ENCODE results near the gene CACNG4.
A peak's percentile ranks its signal among the peaks of the same experiment; 100 is the strongest.

Gene CACNG4

GRCh38 chr17:66975614-66976378 lies 11.3 kb downstream of the CACNG4 start:
- in situ Hi-C loops (cut with HindIII; ENCODE audit: low pct_ligation_motif_present, low pct_unique_long_range_greater_than_20kb, low sequenced_read_pairs), result no loop called here
- peak; percentile 48 for DNase-seq

GRCh38 chr17:66976379-66976663 lies 11.8 kb downstream of the CACNG4 start:
- in situ Hi-C loops (cut with HindIII; ENCODE audit: low pct_ligation_motif_present, low pct_unique_long_range_greater_than_20kb, low sequenced_read_pairs), result no loop called here
- DNase-seq, result no peak

- in situ Hi-C loops (cut with HindIII; ENCODE audit: low pct_ligation_motif_present, low pct_unique_long_range_greater_than_20kb, low sequenced_read_pairs), result no loop called here
- DNase-seq, result peak; percentile 22
These were observed 12.3 kb downstream of the CACNG4 start for GRCh38 chr17:66976781-66977201.

GRCh38 chr17:66978514-66979061 lies 14.1 kb downstream of the CACNG4 start:
- no peak for DNase-seq
- in situ Hi-C loops (cut with HindIII; ENCODE audit: low pct_ligation_motif_present, low pct_unique_long_range_greater_than_20kb, low sequenced_read_pairs), result no loop called here

GRCh38 chr17:66980896-66981295 lies 16.4 kb downstream of the CACNG4 start:
- in situ Hi-C loops (cut with HindIII; ENCODE audit: low pct_ligation_motif_present, low pct_unique_long_range_greater_than_20kb, low sequenced_read_pairs), result no loop called here
- no peak for DNase-seq

- no peak for DNase-seq
- in situ Hi-C loops (cut with HindIII; ENCODE audit: low pct_ligation_motif_present, low pct_unique_long_range_greater_than_20kb, low sequenced_read_pairs), result no loop called here
These were observed 17.5 kb downstream of the CACNG4 start for GRCh38 chr17:66981983-66982508.

- no peak for DNase-seq
- in situ Hi-C loops (cut with HindIII; ENCODE audit: low pct_ligation_motif_present, low pct_unique_long_range_greater_than_20kb, low sequenced_read_pairs), result no loop called here
These were observed 19.0 kb downstream of the CACNG4 start for GRCh38 chr17:66983414-66984021.

GRCh38 chr17:66984730-66985129 lies 20.2 kb downstream of the CACNG4 start:
- DNase-seq, result no peak
- in situ Hi-C loops (cut with HindIII; ENCODE audit: low pct_ligation_motif_present, low pct_unique_long_range_greater_than_20kb, low sequenced_read_pairs), result no loop called here

GRCh38 chr17:66985338-66986237 lies 21.1 kb downstream of the CACNG4 start:
- in situ Hi-C loops (cut with HindIII; ENCODE audit: low pct_ligation_motif_present, low pct_unique_long_range_greater_than_20kb, low sequenced_read_pairs), result no loop called here
- no peak for DNase-seq

- DNase-seq, result no peak
- in situ Hi-C loops (cut with HindIII; ENCODE audit: low pct_ligation_motif_present, low pct_unique_long_range_greater_than_20kb, low sequenced_read_pairs), result no loop called here
These were observed 22.2 kb downstream of the CACNG4 start for GRCh38 chr17:66986659-66987058.

GRCh38 chr17:66987059-66987616 lies 22.6 kb downstream of the CACNG4 start:
- in situ Hi-C loops (cut with HindIII; ENCODE audit: low pct_ligation_motif_present, low pct_unique_long_range_greater_than_20kb, low sequenced_read_pairs), result no loop called here
- DNase-seq, result no peak

- no peak for DNase-seq
- in situ Hi-C loops (cut with HindIII; ENCODE audit: low pct_ligation_motif_present, low pct_unique_long_range_greater_than_20kb, low sequenced_read_pairs), result no loop called here
These were observed 23.7 kb downstream of the CACNG4 start for GRCh38 chr17:66988069-66988798.

- no peak for DNase-seq
- in situ Hi-C loops (cut with HindIII; ENCODE audit: low pct_ligation_motif_present, low pct_unique_long_range_greater_than_20kb, low sequenced_read_pairs), result no loop called here
These were observed 24.6 kb downstream of the CACNG4 start for GRCh38 chr17:66989076-66989475.

- no peak for DNase-seq
- in situ Hi-C loops (cut with HindIII; ENCODE audit: low pct_ligation_motif_present, low pct_unique_long_range_greater_than_20kb, low sequenced_read_pairs), result no loop called here
These were observed 25.1 kb downstream of the CACNG4 start for GRCh38 chr17:66989579-66989978.

- DNase-seq, result no peak
- in situ Hi-C loops (cut with HindIII; ENCODE audit: low pct_ligation_motif_present, low pct_unique_long_range_greater_than_20kb, low sequenced_read_pairs), result no loop called here
These were observed 25.5 kb downstream of the CACNG4 start for GRCh38 chr17:66990047-66990446.

- DNase-seq, result no peak
- in situ Hi-C loops (cut with HindIII; ENCODE audit: low pct_ligation_motif_present, low pct_unique_long_range_greater_than_20kb, low sequenced_read_pairs), result no loop called here
These were observed 28.5 kb downstream of the CACNG4 start for GRCh38 chr17:66992911-66993442.

GRCh38 chr17:66994361-66994760 lies 29.9 kb downstream of the CACNG4 start:
- in situ Hi-C loops (cut with HindIII; ENCODE audit: low pct_ligation_motif_present, low pct_unique_long_range_greater_than_20kb, low sequenced_read_pairs), result no loop called here
- DNase-seq, result no peak

Data from ACHN (cell line).